T-helper 17 cell (primary cell): ENCODE measurements around the gene WAS. TPM values are rescaled to one million over a fixed set of nuclear protein-coding genes. Genes with fewer than 3 reads are reported as not detected.
A peak's percentile ranks its signal among the peaks of the same experiment; 100 is the strongest.

Experiments used
- ATAC-seq: fragments of 150-1000 bp; cut with Tn5 transposase; 2 replicates; pipeline ENCODE4 v1.10.0; 2021; ENCODE audit warnings: mild to moderate bottlenecking, moderate library complexity
- DNase-seq, 3 donors: peaks; one replicate each; pipeline versions ENCODE4 v3.0.0 to v3.0.0-alpha.2; 2020 to 2021
- H3K9me3 ChIP-seq: one replicate; pipeline ENCODE4 v1.7.0; 2013; ENCODE audit warnings: low read length, mild to moderate bottlenecking; ENCODE audit not compliant: control insufficient read depth, poor library complexity, severe bottlenecking
- H3K27ac Mint-ChIP-seq: one replicate; pipeline ENCODE4 v1.8.0; 2022; ENCODE audit warnings: mild to moderate bottlenecking, moderate library complexity, mixed read lengths
- H3K27me3 Mint-ChIP-seq: one replicate; pipeline ENCODE4 v1.8.0; 2022; ENCODE audit warnings: mixed read lengths
- H3K36me3 Mint-ChIP-seq: one replicate; pipeline ENCODE4 v1.8.0; 2022; ENCODE audit warnings: low read depth, mixed read lengths
- H3K4me1 Mint-ChIP-seq: one replicate; pipeline ENCODE4 v1.8.0; 2022; ENCODE audit warnings: mild to moderate bottlenecking, mixed read lengths
- H3K4me3 Mint-ChIP-seq: one replicate; pipeline ENCODE4 v1.8.0; 2022; ENCODE audit warnings: mild to moderate bottlenecking, moderate library complexity, mixed read lengths
- total RNA-seq, 4 donors: library from RNA in 2 of 4; stranded (reverse) in 2 of 4; gene quantifications; one replicate each; pipeline ENCODE4 v1.2.3 and lab custom pipeline; 2022 to 2026

Gene WAS
- total RNA-seq, 2 donors from 2014 or later = 86.0 to 105 TPM

DNA sequence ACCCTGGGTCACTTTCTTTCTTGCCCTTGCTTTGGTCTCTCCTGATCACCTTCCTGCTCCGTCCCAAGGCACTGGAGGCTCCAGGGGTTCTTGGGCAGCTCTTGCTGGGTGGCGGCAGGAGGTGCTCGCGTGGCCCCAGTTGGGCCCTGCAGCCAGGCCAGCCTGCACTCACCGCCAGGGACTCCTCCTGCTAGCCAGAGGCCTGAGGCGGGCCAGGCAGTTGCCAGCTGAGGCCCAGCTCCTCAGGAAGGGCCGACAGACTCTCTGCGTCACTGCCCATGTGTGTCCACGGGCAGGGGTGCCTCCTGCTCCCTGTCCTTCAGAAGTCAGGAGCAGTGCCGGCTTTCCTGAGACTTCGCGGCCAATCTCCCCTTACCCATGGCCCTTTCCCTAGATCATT, 22.3 kb downstream of the WAS start:
- Mint-ChIP-seq H3K4me3 (no peak overlapping the region), H3K27ac (no peak overlapping the region), H3K27me3 (no peaks in the 10 kb centered on the region), H3K36me3 (no peaks in the 10 kb centered on the region), H3K4me1 (peaks cover 17% of the 10 kb centered on the region)
- no peaks in the 10 kb centered on the region for H3K9me3 ChIP-seq
- DNase-seq (no peak), ATAC-seq (no peak)

DNA sequence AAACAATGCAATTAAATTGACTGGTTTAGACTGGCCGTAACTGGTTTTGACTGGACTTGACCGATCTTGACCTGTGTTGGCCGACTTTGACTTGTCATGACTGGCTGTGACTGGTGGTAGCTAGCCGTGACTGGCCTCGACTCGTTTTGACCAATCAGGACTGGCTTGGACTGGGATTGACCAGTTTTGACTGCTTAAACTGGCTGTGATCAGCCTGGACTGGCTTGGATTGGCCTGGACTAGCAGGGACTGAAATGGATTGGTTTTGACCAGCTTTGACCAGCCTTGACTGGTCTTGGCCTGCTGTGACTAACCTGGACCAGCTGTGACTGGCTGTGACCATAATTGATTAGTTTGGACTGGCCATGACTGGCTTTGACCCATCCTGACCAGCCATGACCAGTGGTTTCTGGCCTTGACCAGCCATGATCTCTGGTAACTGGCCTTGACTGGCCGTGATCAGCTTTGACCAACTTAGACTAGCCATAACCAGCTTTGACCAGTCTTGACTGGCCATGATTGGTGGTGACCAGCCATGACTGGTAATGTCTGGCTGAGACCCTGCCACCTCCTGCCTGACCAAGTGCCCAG, 26.0 kb downstream of the WAS start:
- H3K27ac Mint-ChIP-seq = no peak overlapping the region
- DNase-seq (no peak), ATAC-seq (no peak)
- no peaks in the 10 kb centered on the region for H3K9me3 ChIP-seq
- H3K4me3 Mint-ChIP-seq = no peak overlapping the region
- no peaks in the 10 kb centered on the region for H3K27me3 Mint-ChIP-seq
- no peaks in the 10 kb centered on the region for H3K36me3 Mint-ChIP-seq
- peaks cover 41% of the 10 kb centered on the region for H3K4me1 Mint-ChIP-seq

- DNase-seq = no peak
- H3K4me1 Mint-ChIP-seq = peaks cover 54% of the 10 kb centered on the region
- peak overlapping the region; percentile 82 for H3K4me3 Mint-ChIP-seq
- H3K36me3 Mint-ChIP-seq = no peaks in the 10 kb centered on the region
- H3K9me3 ChIP-seq = no peaks in the 10 kb centered on the region
- ATAC-seq = no peak
- H3K27ac Mint-ChIP-seq = peak overlapping the region; percentile 96
- no peaks in the 10 kb centered on the region for H3K27me3 Mint-ChIP-seq
These were observed 27.7 kb downstream of the WAS start for GRCh38 chrX:48711162-48711928.

- peak overlapping the region; percentile 96 for H3K27ac Mint-ChIP-seq
- DNase-seq (no peak), ATAC-seq (no peak)
- peaks cover 54% of the 10 kb centered on the region for H3K4me1 Mint-ChIP-seq
- no peaks in the 10 kb centered on the region for H3K36me3 Mint-ChIP-seq
- H3K4me3 Mint-ChIP-seq = peak overlapping the region; percentile 82
- H3K27me3 Mint-ChIP-seq = no peaks in the 10 kb centered on the region
- no peaks in the 10 kb centered on the region for H3K9me3 ChIP-seq
These were observed 28.4 kb downstream of the WAS start for GRCh38 chrX:48711929-48712505.

DNA sequence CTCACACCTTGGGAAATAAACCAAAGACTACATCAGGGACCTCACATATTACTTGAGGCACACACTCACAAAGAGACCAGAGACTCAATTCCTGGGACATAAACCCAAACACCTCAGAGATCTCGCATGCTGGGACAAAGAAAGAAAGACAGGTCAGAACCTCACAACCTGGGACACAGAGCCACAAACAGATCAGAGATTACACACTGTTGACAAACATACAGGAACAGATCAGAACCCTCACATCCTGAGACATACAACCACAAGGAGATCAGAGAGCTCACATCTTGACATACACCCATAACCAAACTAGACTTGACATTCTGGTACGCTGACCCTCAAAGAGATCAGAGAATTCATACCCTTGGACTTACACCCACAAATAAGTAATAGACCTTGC, 30.2 kb downstream of the WAS start:
- Mint-ChIP-seq H3K27me3 (no peaks in the 10 kb centered on the region), H3K27ac (peak overlapping the region; percentile 96), H3K4me3 (peak overlapping the region; percentile 82), H3K4me1 (peaks cover 59% of the 10 kb centered on the region), H3K36me3 (no peaks in the 10 kb centered on the region)
- no peak for DNase-seq
- H3K9me3 ChIP-seq = no peaks in the 10 kb centered on the region
- peak; percentile 74 for ATAC-seq

DNA sequence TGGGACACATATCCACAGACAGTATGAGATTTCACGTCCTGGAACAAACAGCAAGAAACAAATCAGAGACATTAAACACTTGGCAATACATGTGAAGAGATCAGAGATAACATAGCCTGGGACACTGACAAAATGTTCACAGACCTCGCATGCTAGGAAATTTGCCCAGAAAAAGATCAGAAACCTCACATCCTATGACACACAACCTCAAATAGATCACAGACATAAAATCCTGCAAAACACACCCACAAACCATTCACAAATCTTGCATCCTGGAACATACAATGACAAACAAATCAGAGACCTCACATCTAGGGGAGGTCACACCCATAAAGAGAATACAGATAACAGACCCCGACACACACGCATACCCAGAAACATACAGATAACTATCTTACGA, 31.0 kb downstream of the WAS start:
- no peaks in the 10 kb centered on the region for H3K27me3 Mint-ChIP-seq
- H3K36me3 Mint-ChIP-seq = no peaks in the 10 kb centered on the region
- peak; percentile 33 for ATAC-seq
- H3K4me3 Mint-ChIP-seq = peak overlapping the region; percentile 82
- no peak for DNase-seq
- peak overlapping the region; percentile 96 for H3K27ac Mint-ChIP-seq
- peaks cover 63% of the 10 kb centered on the region for H3K4me1 Mint-ChIP-seq
- no peaks in the 10 kb centered on the region for H3K9me3 ChIP-seq

DNA sequence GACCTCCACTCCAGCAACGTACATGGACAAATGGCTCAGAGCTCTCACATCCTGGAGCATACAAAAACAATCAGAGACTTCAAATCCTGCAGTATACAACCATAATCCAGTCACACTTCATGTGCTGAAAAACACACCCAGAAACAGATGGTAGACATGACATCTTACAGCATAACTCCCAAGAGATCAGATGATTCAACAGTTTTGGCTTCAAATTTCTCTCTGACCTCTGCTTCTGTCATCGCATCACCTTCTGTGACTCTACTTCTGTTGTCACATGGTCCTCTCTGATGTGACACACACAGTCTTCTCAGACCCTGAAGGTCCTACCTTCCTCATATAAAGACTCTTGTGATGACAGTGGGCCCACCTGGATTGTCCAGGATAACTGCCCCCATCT, 31.5 kb downstream of the WAS start:
- H3K9me3 ChIP-seq = no peaks in the 10 kb centered on the region
- peak overlapping the region; percentile 96 for H3K27ac Mint-ChIP-seq
- H3K27me3 Mint-ChIP-seq = no peaks in the 10 kb centered on the region
- H3K36me3 Mint-ChIP-seq = no peaks in the 10 kb centered on the region
- H3K4me1 Mint-ChIP-seq = peaks cover 63% of the 10 kb centered on the region
- DNase-seq (no peak), ATAC-seq (no peak)
- peak overlapping the region; percentile 82 for H3K4me3 Mint-ChIP-seq

GRCh38 chrX:48715876-48716502, 32.4 kb downstream of the WAS start:
- ATAC-seq (no peak), DNase-seq (no peak)
- peaks cover 59% of the 10 kb centered on the region for H3K4me1 Mint-ChIP-seq
- H3K27me3 Mint-ChIP-seq = no peaks in the 10 kb centered on the region
- peak overlapping the region; percentile 96 for H3K27ac Mint-ChIP-seq
- H3K4me3 Mint-ChIP-seq = peak overlapping the region; percentile 61
- H3K9me3 ChIP-seq = no peaks in the 10 kb centered on the region
- no peaks in the 10 kb centered on the region for H3K36me3 Mint-ChIP-seq

GRCh38 chrX:48719958-48720357, 36.4 kb downstream of the WAS start:
- H3K27me3 Mint-ChIP-seq = no peaks in the 10 kb centered on the region
- H3K27ac Mint-ChIP-seq = no peak overlapping the region
- no peak for DNase-seq
- H3K4me1 Mint-ChIP-seq = peaks cover 24% of the 10 kb centered on the region
- H3K36me3 Mint-ChIP-seq = no peaks in the 10 kb centered on the region
- H3K4me3 Mint-ChIP-seq = no peak overlapping the region
- H3K9me3 ChIP-seq = no peaks in the 10 kb centered on the region
- ATAC-seq = no peak

- H3K9me3 ChIP-seq = no peaks in the 10 kb centered on the region
- H3K4me1 Mint-ChIP-seq = peaks cover 20% of the 10 kb centered on the region
- H3K36me3 Mint-ChIP-seq = no peaks in the 10 kb centered on the region
- H3K27me3 Mint-ChIP-seq = no peaks in the 10 kb centered on the region
- peak; percentile 72 for ATAC-seq
- H3K27ac Mint-ChIP-seq = no peak overlapping the region
- DNase-seq = no peak
- no peak overlapping the region for H3K4me3 Mint-ChIP-seq
These were observed 37.1 kb downstream of the WAS start for GRCh38 chrX:48720577-48721250.

GRCh38 chrX:48721916-48722315, 38.3 kb downstream of the WAS start:
- Mint-ChIP-seq H3K4me1 (peaks cover 20% of the 10 kb centered on the region), H3K36me3 (no peaks in the 10 kb centered on the region), H3K27ac (no peak overlapping the region), H3K4me3 (no peak overlapping the region), H3K27me3 (no peaks in the 10 kb centered on the region)
- ATAC-seq (no peak), DNase-seq (no peak)
- H3K9me3 ChIP-seq = no peaks in the 10 kb centered on the region

GRCh38 chrX:48726596-48726995, 43.0 kb downstream of the WAS start:
- no peaks in the 10 kb centered on the region for H3K9me3 ChIP-seq
- peaks cover 13% of the 10 kb centered on the region for H3K4me1 Mint-ChIP-seq
- peak overlapping the region; percentile 29 for H3K27ac Mint-ChIP-seq
- no peaks in the 10 kb centered on the region for H3K27me3 Mint-ChIP-seq
- H3K4me3 Mint-ChIP-seq = no peak overlapping the region
- peak; percentile 42 for ATAC-seq
- DNase-seq = no peak
- H3K36me3 Mint-ChIP-seq = peaks cover 4% of the 10 kb centered on the region

DNA sequence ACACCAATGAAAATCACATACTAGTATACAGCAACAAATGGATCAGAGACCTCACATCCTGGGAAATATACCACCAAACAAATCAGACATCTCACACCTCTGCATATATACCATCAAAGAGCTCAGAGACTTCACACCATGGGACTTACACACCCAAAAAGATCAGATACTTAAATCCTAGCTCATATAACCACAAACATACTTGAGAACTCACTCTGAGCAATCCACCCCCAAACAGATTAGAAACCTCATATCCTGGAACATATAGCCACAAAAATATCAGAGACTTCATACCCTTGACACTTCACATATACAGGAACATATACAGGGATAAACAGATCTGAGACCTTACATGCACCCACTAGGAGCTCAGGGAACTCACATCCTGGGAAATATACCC, 45.1 kb downstream of the WAS start:
- no peak for DNase-seq
- Mint-ChIP-seq H3K27me3 (no peaks in the 10 kb centered on the region), H3K4me1 (peaks cover 13% of the 10 kb centered on the region), H3K4me3 (no peak overlapping the region), H3K27ac (no peak overlapping the region), H3K36me3 (peaks cover 4% of the 10 kb centered on the region)
- ATAC-seq = no peak
- H3K9me3 ChIP-seq = no peaks in the 10 kb centered on the region
